ENCODE data around the gene GLYAT.

GLYAT gene

DNA sequence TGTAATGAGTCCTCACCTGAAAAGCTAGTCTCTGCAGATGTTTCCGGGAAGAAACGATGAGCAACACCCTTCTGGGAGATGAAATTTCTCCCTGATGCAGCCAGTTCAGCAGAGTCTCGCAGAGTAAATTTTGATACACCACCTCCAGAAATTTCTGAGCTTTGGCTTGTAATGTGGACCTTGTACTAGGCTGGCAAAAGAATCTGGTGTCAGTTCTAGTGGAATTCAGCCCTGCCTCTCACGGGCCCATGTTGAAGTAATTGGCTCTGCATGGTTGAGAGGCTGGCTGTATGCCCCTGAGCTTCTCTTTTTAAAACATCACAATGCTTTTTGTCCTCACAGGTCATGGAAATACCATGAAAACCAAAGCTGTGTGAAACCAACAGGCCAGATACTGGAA, at the start of gene GLYAT:
Gene GLYAT, minus strand, starts transcription at position 125 of the 400 bp plus-strand sequence. CDS start 7,447 bp downstream, outside the sequence.
- no peak for DNase-seq (ENCODE audit: low read depth in 2 of 2)

DNA sequence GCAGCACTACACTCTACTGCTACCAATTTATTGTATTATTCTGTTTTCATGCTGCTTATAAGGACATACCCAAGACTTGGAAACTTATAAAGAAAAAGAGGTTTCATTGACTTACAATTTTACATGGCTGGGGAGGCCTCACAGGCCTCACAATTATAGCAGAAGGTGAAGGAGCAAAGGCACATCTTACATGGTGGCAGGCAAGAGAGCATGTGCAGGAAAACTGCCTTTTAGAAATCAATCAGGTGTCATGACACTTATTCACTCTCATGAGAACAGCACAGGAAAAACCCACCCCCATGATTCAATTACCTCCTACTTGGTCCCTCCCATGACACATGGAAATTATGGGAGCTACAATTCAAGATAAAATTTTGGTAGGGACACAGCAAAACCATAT, 49.6 kb upstream of the GLYAT start:
- no peak for DNase-seq (ENCODE audit: low read depth in 2 of 2)

DNA sequence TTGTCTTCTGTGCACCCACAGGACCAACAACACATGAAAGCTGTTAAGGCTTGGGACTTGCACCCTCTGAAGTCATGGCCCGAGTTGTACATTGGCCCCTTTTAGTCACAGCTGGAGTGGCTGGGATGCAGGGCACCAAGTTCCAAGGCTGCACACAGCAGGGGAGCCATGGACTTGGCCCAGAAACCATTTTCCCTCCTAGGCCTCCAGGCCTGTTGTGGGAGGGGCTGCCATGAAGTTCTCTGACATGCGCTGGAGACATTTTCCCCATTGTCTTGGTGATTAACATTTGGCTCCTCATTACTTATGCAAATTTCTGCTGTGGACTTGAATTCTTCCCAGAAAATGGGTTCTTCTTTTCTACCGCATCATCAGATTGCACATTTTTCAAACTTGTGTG, 48.8 kb upstream of the GLYAT start:
- no peak for DNase-seq (ENCODE audit: low read depth in 2 of 2)

DNA sequence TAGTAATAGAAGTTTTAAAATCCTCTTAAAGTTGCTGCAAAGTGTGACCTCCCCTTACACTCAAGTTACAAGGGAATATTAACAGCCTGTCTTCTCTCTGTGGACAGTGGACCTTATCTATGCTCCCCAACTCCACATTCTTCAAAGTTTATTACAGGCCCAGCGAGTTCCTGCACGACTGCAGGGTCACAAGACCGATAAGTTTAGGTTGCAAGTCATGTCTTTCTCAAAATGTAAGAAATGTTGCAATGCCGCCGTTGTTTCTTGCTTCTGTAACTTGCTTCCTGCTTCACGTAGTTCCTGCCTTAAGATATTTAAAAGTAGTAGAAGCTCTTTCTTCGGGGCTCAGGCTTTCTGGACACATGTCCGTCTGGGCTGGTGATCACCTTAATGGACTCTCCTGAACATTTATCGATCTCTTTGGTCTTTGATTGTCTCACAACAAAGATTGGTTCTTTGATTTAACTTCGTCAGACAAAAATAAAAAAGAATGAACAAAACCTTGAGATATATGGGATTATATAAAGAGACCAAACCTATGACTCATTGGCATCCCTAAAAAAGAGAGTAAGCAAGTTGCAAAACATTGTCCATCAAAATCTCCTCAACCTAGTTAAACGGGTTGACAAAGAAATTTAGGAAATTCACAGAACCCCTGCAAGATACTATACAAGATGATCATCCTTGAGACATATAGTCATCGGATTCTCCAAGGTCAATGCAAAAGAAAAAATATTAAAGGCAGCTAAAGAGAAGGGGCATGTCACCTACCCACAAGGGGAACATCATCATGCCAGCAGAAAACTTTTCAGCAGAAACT, 45.4 kb upstream of the GLYAT start:
- no peak for DNase-seq (ENCODE audit: low read depth in 2 of 2)

GRCh38 chr11:58775066-58775708, 43.4 kb upstream of the GLYAT start:
- no peak for DNase-seq (ENCODE audit: low read depth in 2 of 2)

- DNase-seq (ENCODE audit: low read depth in 2 of 2) = no peak
These were observed 42.4 kb upstream of the GLYAT start for GRCh38 chr11:58774164-58774593.

GRCh38 chr11:58773337-58773736, 41.6 kb upstream of the GLYAT start:
- DNase-seq (ENCODE audit: low read depth in 2 of 2) = no peak

DNA sequence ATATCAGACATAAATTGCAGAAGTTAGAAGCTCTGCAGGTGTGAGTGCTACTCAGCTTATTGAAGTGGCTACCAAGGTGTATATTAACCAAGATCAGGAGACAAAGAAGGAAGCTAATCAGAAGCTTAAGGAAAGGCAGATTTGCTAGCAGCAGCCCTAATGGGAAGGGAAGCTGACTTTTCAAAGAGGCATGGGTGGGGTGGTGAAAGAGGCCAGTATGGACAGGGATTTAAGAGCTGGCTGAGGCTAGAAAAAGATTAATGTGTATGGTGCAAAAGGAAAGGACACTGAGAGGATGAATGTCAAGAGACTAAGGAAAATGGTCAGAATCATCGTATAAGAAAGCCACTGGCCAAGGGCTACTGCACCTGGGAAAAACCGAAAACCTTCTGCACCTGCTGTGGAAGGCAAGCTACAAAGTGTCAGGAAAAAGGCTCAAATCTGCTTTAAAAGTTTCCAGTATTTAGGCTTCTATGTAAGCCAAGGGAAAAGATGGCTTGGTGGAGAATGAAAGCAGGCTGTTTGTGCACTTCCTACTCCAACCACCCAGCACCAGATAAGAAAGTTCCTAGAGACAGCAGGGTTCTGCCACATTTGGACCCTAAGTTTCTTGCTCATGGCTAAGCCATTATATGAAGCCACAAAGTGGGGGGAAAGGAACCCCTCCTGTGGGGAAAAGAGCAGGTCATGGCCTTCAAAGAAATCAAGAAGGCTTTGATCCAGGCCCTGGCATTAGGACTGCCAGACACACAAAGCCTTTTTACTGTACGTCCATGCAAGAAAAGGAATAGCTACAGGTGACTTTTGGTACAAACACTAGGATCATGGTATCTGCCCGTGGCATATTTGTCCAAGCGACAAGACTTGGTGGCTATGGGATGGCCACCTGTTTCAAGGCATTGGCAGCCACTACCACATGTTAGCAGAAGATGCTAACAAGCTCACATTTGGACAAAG, 40.9 kb upstream of the GLYAT start:
- no peak for DNase-seq (ENCODE audit: low read depth in 2 of 2)

DNA sequence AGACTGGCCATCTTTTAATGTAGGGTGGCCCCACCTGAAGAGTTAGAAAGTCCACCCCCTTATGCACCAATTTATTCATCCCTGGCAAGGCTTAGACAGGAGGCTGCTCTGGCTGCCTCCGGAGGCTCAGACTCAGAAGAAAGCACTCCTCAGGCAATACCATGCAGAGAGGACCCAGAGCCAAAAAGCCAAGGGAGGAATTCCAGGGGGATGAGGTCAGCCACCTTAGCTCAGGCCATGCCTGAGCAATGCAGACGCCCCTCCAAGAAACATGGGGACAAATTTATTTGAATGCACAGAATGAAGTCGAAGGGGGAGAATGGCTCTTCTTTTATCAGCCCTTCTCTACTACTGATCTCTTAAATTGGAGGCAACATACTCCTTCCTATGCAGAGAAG, 39.7 kb upstream of the GLYAT start:
- DNase-seq (ENCODE audit: low read depth in 2 of 2) = no peak

GRCh38 chr11:58770627-58771457, 39.1 kb upstream of the GLYAT start:
- no peak for DNase-seq (ENCODE audit: low read depth in 2 of 2)

GRCh38 chr11:58770166-58770565, 38.4 kb upstream of the GLYAT start:
- DNase-seq (ENCODE audit: low read depth in 2 of 2) = no peak

DNA sequence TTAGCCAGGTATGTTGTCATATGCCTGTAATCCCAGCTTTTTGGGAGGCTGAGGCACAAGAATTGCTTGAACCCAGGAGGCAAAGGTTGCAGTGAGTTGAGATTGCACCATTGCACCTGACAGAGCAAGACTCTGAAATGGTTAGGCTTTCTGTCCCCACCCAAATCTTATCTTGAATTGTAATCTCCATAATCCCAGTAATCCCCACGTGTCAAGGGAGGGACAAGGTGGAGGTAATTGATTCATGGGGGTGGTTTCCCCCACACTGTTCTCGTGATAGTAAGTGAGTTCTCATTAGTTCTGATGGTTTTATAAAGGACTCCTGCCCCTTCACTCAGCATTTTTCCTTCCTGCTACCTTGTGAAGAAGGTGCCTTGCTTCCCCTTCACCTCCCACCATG, 37.6 kb upstream of the GLYAT start:
- DNase-seq (ENCODE audit: low read depth in 2 of 2) = no peak

DNA sequence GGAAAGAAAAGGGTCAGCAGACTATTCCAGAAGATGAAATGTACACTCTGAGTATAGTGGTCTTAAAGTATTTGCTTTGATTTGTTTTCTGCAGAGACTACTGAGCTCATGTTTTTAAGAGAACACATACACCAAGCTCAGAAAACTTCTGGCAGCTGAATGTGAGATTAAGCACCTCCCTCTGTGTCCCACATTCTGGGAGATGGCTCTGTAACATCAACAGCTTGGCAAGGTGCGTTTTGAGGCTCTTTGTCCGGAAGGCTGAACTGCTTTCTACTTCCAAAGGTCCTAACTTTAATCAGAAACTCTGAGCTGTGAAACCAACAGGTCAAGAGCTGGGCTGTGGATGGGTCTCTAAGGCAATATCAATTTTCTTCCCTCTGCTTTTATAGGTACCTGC, 36.4 kb upstream of the GLYAT start:
- DNase-seq (ENCODE audit: low read depth in 2 of 2) = no peak

DNA sequence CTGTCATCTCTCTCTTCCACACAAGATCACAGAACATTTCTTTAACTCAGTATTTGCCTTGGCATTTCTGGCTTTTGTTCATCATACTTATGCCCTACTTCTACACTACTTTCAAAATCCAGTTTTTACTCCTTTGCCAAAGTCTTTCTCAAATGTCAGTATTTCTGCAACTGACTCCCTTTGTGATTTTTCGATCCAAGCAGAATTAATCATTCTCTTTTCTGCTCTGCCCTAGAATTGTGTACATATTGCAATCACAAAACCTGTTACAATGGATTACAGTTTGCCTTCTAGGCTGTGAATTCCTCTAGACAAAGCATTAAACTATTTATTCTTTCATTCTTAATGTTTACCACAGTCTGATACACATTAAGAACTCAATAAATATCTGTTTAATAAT, 33.3 kb upstream of the GLYAT start:
- no peak for DNase-seq (ENCODE audit: low read depth in 2 of 2)

DNA sequence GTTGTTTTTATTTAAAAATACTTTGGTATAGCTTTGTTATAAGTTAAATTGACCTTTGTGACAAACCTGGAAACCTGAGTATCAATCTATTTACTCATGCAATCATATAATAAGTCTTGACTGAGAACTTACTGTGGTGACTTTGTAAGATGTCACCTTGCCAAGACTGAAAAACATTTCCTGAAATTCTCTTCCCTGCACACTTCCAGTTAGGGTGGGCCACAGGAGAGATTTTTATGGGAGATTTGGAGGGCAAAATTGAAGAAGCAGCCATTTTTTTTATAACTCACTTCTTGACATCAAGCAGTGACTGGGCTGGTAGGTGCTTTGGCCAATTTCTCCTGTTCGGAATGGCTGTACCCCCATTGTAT, 31.4 kb upstream of the GLYAT start:
- DNase-seq (ENCODE audit: low read depth in 2 of 2) = no peak

DNA sequence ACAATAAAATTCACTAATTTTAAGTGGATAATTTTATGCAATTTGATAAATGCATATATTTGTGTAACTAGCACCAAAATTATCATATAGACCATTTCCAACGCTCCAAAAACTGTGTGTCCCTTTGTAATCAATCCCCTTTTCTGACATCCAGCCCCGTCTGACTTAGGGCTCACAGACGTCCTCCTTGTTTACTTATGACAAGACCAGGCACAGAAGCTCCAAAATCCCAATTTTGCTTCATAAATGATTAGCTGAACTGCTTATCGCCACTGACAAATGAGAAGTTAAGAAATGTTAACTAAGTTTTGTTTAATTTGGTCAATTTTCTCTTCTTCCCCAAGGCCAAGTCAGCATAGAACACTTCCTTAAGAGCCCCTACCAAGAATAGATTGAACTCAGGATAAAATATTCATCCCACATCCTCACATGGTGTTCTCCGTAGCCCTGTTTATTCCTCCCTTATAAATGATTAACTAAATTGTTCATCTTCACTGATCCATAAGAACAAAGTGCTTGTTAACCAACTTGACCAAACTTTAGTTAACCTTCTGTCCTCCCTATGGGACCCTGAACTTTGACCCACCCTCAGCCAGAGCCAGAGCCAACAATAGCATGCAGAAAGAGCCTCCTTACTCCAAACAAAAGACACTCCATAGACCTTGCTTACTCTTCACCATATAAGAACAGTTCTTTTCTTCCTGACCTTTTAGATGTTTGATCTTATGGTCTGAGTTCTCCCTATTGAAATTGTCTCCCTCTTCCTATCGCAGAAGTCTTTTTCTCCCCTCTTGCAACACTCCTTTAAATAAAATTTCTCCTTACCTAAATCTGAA, 30.8 kb upstream of the GLYAT start:
- DNase-seq (ENCODE audit: low read depth in 2 of 2) = no peak

- DNase-seq (ENCODE audit: low read depth in 2 of 2) = no peak
These were observed 25.7 kb upstream of the GLYAT start for GRCh38 chr11:58757439-58757838.

- no peak for DNase-seq (ENCODE audit: low read depth in 2 of 2)
These were observed 14.1 kb upstream of the GLYAT start for GRCh38 chr11:58745705-58746364.

- no peak for DNase-seq (ENCODE audit: low read depth in 2 of 2)
These were observed 13.4 kb upstream of the GLYAT start for GRCh38 chr11:58744988-58745704.

All from stimulated activated CD4-positive, alpha-beta T cell treated with anti-CD3 and anti-CD28 coated beads, Interleukin-15, amount 100 ng/mL, for 48 hours (primary cell).